HG03095 (cell line): Measurements from ENCODE around the gene TRDN.
"Not testable (repeated sequence)": the region's sequence is repeated elsewhere in the genome, so short reads cannot be mapped to it uniquely, and the experiment has no call there.

ENCODE experiments used
- ATAC-seq: cut with Tn5 transposase; IDR thresholded peaks from one replicate; pipeline ENCODE4 v1.9.1; 2021; ENCODE audit warnings: moderate library complexity; ENCODE audit not compliant: unreplicated experiment

Gene TRDN

DNA sequence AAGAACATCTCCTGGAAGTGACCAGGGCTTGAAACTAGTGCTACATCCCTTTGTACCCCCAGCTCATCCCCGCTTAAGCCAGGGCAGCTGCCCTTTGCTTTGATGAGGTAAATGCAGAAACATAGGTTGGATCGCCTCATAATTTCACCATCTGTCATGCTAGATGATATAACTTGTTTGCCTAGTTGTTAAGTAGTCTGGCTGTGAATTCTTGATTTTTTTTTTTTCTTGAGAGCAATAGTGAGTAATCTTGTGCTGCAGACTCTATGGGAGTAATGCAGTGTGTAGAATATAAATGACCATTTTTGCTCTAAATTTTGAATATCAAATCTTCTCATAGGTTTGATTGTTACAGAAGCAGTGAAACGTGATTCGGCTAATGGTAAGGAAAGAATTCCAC lies 4.1 kb downstream of the TRDN start:
- no peak for ATAC-seq

DNA sequence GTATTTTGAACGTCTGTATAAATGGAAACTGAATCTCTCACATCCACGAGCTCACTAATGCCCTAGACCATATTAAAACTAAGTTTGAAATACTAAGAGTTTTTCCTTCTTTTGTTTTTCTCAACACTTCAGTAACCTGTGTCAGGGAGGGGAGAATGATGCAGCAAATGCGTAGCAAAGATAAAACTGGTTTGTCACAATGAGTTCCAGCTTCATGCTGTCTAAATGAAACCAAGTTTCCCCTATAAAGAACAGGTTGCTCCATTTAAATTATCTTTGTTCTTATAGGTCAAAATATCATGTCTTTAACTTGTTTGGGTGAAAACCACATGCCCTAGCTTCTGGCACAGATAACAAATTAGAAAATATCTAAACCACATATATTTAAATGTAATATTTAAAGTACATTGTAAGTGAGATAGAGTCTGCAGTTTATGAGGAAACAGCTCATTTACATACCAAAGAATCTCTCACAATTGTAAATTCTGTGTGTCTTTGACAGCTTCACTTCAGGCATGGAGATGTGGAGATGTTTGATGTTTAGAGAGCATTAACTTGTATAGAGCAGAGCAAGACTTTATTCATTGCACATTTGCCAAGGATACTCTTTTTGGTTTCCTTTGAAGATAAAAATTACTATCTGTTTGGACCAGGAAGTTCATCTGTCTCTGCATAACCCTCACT lies 7.3 kb downstream of the TRDN start:
- no peak for ATAC-seq

GRCh38 chr6:123625696-123626095 lies 11.1 kb downstream of the TRDN start:
- no peak for ATAC-seq

DNA sequence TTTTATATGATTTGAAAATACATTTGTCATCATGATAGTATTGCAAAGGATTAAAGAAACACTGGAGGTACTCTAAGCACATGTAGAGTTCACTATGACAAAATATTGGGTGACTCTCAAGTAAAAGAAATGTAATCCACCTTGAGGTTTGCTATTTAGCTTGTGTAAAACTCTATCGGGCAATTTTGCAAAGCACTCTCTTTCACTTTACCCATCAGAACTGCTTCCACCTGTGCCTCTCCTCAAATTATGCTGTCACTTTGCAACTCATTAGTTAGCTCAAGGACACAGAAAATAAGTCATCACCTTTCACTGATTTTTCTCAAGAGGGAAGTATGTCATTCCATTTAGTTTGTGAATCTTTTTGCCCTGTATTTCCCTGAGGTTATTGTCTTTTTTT lies 14.0 kb downstream of the TRDN start:
- ATAC-seq: no peak

DNA sequence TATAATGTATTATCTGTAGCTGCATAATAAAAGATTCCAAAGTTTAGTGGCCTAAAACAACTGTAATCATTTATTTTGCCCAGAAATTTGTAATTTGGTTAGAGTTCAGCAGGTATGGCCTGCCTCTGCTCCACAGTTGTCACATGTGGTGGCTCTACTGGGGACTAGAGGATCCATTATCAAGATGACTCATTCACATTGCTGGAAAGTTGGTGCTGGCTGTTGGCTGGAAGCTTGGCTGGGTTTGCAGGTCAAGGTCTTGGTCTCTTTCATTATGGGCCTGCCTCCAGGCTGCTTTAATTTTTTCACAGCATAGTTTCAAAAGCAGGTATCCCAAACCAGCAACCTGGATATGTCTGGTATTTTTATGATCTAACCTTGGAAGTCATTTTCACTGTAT lies 17.6 kb downstream of the TRDN start:
- ATAC-seq: no peak

DNA sequence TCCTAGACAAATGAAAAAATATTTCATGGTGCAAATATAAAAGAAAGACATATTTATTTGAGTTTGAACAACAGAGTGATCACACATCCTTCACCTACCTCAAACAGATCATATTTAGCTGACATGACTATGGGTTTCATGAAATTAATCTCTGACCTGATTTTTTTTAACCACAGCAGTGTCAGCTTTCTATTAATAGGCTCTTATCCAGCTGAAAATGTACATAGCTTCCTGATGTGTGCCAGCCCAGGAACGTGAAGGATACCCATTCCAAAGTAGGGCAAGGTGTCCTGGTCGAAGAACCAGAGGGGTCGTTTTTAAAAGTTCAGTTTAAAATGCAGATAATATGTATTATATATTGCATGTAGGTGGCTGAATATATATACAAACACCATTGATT lies 19.8 kb downstream of the TRDN start:
- no peak for ATAC-seq

GRCh38 chr6:123616016-123616415 lies 20.7 kb downstream of the TRDN start:
- ATAC-seq: no peak

DNA sequence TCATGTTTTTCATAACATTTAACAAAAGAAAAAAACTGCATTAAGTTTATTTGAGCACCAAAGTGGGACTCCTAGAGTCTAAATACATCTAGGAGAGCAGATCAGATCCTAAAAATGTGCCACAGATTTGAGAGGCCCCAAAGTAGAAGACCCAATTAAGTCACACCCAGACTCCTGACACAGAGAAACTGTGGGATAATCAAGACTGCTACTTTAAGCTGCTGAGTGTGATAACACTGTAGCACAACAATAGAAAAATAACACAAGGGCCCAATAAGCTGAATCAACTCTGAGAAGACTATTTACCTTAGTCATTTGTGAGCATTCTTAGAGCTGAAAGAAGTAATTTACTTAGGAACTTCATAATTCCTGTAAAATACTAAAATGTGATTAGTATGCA lies 26.0 kb downstream of the TRDN start:
- ATAC-seq: no peak

- no peak for ATAC-seq
Measured at GRCh38 chr6:123604067-123604466, 32.7 kb downstream of the TRDN start.

DNA sequence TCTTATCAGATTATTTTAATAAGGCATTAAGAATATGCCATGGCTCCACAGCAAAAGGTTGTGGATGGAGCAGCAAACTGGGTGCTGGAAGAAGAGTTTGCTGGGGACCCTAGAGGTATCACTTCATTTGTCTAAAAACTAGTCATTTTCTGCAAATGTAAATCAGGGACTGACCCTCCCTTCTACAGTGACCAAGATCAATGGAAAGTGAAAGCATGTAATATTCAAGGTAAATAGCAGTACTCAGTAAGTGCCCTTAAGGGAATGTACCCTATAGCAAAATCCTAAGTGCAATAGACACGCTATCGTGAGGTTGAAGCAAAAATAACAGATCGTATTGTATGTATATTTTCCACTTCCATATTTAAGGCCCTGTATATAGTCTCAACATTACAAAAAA lies 38.7 kb downstream of the TRDN start:
- ATAC-seq: peak; percentile 91

DNA sequence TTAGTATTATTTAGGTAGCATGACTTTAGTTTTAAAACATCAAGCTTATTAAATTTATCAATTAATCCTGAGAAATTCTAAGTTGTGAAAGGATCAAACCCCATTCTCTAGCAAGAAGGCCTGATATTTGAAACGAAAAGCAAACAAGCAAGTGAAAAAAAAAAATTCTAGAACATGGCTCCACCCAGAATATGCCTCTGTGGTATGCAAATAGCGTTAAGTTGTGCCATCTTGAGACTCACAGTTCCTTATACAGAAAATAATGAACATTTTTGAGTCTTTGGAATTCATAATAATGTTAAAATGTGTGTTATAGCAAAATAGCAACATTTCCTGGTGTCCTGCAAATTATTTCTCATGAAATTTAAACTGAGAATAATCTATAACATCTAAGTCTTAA lies 42.0 kb downstream of the TRDN start:
- no peak for ATAC-seq

- no peak for ATAC-seq
Measured at GRCh38 chr6:123592426-123592825, 44.3 kb downstream of the TRDN start.

DNA sequence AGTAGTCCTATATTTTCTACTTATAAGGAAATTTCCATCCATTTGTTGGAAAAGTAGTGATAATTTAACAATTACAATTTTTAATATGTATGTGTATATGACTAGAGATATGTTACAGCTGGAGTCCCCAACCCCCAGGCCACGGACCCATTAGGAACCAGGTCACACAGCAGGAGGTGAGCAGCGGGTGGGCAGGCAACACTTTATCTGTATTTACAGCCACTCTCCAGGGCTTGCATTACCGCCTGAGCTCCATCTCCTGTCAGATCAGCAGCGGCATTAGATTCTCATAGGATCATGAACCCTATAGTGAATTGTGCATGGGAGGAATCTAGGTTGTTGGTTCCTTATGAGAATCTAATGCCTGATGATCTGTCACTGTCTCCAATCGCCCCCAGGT lies 46.8 kb downstream of the TRDN start:
- ATAC-seq: no peak

DNA sequence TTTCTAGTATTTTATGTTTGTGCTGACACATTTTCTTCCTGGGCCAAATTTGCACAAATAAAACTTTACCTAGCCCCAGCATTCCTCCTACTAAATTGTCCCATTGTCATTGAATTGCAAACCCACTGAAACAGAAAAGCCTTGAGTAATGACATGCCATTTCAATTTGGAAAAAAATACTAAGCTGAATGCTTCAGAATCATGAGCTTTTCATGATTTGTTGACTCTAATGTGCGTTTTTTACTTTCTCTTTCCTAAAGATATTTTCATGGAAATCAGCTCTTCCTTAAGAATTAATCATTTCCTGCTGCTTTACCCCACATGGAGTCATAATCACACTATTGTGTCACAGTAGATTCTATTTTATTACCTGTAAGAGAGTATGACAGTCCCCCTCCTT lies 47.4 kb downstream of the TRDN start:
- ATAC-seq: no peak

- no peak for ATAC-seq
Measured at GRCh38 chr6:123588546-123588895, 48.2 kb downstream of the TRDN start.

GRCh38 chr6:123587838-123588545 lies 48.8 kb downstream of the TRDN start:
- ATAC-seq: no peak

DNA sequence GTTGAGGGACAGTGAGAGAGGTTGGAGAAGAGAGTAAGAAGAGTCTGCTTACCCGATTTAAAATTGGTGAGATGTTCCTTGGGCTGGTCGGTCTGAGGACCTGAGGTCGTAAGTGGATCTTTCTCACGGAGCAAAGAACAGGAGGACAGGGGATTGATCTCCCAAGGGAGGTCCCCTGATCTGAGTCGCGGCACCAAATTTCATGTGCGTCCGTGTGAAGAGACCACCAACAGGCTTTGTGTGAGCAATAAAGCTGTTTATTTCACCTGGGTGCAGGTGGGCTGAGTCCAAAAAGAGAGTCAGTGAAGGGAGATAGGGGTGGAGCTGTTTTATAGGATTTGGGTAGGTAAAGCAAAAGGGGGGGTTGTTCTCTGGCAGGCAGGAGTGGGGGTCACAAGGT lies 49.3 kb downstream of the TRDN start:
- ATAC-seq: not testable (repeated sequence)

DNA sequence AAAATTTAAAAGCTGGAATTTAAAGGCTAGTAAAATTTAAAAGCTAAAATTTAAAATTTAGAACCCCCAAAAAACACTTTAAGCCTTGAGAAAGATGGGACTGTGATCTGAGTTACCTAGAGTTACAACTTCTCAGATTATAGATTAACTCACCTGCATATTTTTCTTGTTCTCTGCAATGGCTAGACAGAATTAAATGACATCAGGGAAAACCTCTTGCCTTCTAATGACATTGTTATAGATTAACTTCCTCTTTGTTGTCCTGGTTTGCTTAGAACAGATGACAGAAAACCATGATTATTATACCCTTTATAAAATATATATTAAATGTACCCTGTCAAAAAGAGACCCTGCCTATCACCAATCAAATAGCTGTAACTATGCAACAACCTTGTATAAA lies 56.4 kb downstream of the TRDN start:
- no peak for ATAC-seq

- no peak for ATAC-seq
Measured at GRCh38 chr6:123575188-123575587, 61.6 kb downstream of the TRDN start.

- no peak for ATAC-seq
Measured at GRCh38 chr6:123570813-123571684, 65.7 kb downstream of the TRDN start.

GRCh38 chr6:123569575-123569974 lies 67.2 kb downstream of the TRDN start:
- ATAC-seq: no peak

DNA sequence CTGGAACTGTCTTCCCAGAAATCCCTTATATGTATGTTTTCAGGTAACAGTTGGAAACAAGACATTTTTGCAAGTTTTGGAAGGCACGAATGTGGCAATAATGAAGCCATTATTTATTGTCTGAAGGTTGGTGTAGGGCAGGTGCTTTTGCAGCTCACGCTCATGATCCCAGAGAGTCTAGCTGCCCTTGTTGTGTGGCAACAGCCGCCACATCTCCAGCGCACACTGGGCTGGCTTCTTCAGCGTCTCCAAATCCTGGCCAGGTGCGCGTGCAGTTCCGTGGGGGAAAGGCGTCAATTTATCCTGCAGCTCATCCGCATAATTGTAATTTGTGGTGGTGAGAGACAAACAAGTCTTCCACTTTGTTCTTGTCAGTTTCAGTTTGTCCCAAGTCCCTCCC lies 71.2 kb downstream of the TRDN start:
- no peak for ATAC-seq
